Stimulated activated naive CD8-positive, alpha-beta T cell treated with anti-CD3 and anti-CD28 coated beads, Interleukin-15, Interleukin-2, amounts not matched to agents 100 ng/mL and 50 ng/mL, for 24 hours (primary cell): ENCODE measurements around the gene INHBA.

Experiments
- H3K27ac Mint-ChIP-seq: one replicate; pipeline ENCODE4 v1.8.0; 2021; ENCODE audit warnings: mild to moderate bottlenecking, mixed read lengths
- H3K27me3 Mint-ChIP-seq: one replicate; pipeline ENCODE4 v1.8.0; 2021; ENCODE audit warnings: mixed read lengths
- H3K36me3 Mint-ChIP-seq: one replicate; pipeline ENCODE4 v1.8.0; 2021; ENCODE audit warnings: low read depth, mixed read lengths
- H3K4me1 Mint-ChIP-seq: one replicate; pipeline ENCODE4 v1.8.0; 2021; ENCODE audit warnings: low read depth, mixed read lengths
- H3K4me3 Mint-ChIP-seq: one replicate; pipeline ENCODE4 v1.8.0; 2021; ENCODE audit warnings: mild to moderate bottlenecking, mixed read lengths
- H3K9me3 Mint-ChIP-seq: one replicate; pipeline ENCODE4 v1.8.0; 2021; ENCODE audit warnings: mixed read lengths

The INHBA gene

DNA sequence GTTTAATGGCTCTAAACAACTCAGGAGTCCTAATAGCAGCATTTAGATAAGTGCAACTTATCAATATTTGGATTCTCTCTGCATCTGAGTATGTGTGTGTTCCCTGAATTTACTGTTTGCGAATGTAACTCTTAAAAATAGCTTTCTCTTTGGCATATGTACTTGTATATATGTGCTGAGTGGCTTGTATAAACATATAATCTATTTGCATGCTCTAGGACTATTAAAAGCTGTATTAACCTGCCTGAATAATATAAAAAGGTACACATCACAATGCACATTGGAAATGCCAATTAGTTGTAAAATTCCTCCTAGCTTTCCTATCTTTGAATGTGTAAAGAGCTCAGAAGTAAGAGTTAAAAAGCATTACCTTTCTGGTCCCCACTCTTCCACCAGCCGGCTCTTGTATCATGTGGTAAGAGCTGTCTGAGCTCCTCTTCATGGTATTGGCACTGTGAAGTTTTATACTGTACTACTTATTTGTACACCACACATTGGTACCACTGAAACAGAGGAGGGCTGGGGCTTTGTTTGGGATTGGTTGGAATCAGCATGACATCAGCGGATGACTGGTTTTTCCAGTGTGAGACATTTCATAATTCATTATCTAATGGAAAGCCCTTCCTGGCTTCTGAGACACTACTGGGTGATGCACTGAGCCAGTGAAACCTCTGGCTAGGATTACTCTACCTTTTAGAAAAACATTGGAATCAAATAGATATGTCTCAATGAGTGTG is at the start of gene INHBA:
Gene INHBA, minus strand, starts transcription at position 456 of the 737 bp plus-strand sequence. CDS start 2,716 bp downstream, outside the sequence.
- no peaks in the 10 kb centered on the region for H3K9me3 Mint-ChIP-seq
- peaks cover 69% of the 10 kb centered on the region for H3K27me3 Mint-ChIP-seq
- H3K4me3 Mint-ChIP-seq = no peak within 1 kb of the TSS
- H3K36me3 Mint-ChIP-seq = no peaks in the 10 kb centered on the region
- H3K27ac Mint-ChIP-seq = no peak within 1 kb of the TSS
- H3K4me1 Mint-ChIP-seq = peaks cover 13% of the 10 kb centered on the region

DNA sequence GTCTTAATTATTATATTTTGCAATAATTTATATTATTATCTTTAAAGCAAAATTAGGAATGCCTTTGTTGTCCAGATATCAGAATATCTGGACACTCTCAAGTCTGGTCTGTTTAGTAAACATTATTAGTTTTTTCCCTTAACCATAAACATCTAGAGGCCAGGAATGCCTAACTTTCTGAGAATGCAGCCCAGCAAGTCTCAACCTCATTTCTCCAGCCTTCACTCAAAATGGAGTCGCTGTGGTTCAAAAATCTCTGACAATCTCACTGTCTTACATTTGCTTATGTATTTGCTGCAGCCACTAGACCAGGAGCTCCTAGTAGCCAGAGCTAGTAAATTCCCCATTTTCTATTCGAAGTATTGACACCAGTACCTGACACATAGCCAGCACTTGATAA is 49.7 kb upstream of the INHBA start:
- H3K9me3 Mint-ChIP-seq = peaks cover 15% of the 10 kb centered on the region
- H3K27ac Mint-ChIP-seq = no peak overlapping the region
- no peak overlapping the region for H3K4me3 Mint-ChIP-seq
- no peaks in the 10 kb centered on the region for H3K4me1 Mint-ChIP-seq
- peaks cover 3% of the 10 kb centered on the region for H3K27me3 Mint-ChIP-seq
- H3K36me3 Mint-ChIP-seq = peaks cover 6% of the 10 kb centered on the region

DNA sequence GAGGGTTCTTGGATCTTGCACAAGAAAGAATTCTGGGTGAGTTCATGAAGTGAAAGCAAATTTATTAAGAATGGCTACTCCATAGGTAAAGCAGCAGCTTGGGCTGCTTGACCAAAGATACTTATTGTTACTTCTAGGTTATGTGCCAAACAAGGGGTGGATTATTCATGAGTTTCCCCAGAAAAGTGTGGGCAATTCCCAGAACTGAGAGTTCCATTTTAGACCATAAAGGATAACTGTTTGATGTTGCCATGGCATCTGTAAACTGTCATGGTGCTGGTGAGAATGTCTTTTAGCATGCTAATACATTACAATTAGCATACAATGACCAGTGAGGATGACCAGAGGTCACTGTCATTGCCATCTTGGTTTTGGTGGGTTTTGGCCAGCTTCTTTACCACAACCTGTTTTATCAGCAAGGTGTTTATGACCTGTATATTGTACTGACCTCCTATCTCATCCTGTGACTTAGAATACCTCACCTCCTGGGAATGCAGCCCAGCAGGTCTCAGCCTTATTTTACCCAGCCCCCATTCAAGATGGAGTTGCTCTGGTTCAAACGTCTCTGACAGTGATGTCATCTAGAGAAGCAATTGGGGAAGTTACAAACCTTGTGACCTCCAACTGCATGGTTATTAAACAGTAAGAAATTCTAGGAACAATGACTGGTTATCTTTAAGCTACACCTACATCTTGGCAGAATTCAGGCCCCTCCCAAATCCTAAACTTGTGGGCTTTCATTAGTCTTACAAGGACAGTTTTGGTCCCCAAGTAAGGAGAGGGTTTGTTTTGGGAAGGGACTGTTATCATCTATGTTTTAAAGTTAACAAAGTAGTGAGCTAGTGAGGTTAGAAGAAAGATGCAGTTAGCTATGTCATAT is 48.0 kb upstream of the INHBA start:
- Mint-ChIP-seq H3K27ac (no peak overlapping the region), H3K36me3 (peaks cover 6% of the 10 kb centered on the region), H3K4me3 (no peak overlapping the region), H3K9me3 (peaks cover 11% of the 10 kb centered on the region), H3K4me1 (no peaks in the 10 kb centered on the region), H3K27me3 (peaks cover 4% of the 10 kb centered on the region)

DNA sequence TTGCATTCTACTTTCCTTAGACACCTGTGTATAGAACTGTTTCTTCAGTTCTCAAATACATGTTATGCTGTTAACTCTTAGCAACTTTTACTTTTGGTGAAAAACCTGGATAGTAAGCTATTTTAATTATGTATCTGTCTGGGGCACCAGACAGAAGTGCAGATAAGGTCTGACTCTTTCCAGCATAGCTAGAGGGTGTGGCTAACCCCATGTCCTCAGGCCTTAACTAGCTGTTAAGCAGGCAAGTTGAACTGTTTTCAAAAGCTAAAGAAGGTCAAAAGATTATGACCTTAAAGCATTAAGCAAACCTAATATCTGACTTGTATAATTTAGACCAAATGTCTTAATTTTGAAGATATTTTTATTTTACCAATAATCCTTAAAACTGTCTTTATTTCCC is 45.1 kb upstream of the INHBA start:
- Mint-ChIP-seq H3K4me3 (no peak overlapping the region), H3K27ac (no peak overlapping the region), H3K9me3 (peaks cover 21% of the 10 kb centered on the region), H3K36me3 (no peaks in the 10 kb centered on the region), H3K27me3 (peaks cover 4% of the 10 kb centered on the region), H3K4me1 (no peaks in the 10 kb centered on the region)

DNA sequence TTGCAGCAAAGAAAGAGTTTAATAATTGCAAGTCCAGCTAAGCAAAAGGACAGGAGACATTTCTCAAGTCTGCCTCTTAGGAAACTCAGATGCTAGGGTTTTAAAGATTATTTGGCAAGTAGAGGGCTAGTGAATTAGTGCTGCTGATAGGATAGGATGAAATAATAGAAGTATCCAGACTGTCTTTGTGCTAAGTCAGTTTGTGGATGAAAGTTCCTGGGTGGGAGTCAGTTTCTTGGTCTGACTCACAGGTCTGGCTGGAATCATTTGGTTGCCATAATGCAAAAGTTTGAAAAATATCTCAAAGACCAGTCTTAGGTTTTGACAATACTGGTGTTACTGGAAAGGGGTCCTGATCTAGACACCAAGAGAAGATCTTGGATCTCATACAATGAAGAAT is 42.6 kb upstream of the INHBA start:
- Mint-ChIP-seq H3K4me1 (no peaks in the 10 kb centered on the region), H3K9me3 (peaks cover 37% of the 10 kb centered on the region), H3K4me3 (no peak overlapping the region), H3K27ac (no peak overlapping the region), H3K36me3 (no peaks in the 10 kb centered on the region), H3K27me3 (peaks cover 4% of the 10 kb centered on the region)

DNA sequence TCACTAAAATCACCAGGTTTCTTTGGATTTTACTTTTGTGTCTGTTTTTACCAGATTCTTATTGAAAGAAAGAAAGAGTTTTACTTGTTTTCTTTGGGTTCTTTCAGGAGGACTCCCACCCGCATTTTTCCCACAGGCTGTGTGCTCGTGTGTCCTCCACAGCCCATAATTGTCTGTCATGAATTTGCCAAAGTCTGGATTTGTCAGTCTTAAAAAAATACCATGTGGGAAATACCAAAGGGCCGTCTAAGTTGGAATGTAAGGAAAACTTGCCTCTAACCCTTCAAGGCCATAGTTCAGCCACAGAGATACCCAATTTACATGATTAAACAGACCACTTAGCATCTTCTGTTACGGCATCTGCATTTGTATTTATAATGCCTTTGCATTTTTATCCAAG is 41.3 kb upstream of the INHBA start:
- Mint-ChIP-seq H3K9me3 (peaks cover 40% of the 10 kb centered on the region), H3K36me3 (no peaks in the 10 kb centered on the region), H3K4me1 (peaks cover under 1% of the 10 kb centered on the region), H3K27me3 (peaks cover 4% of the 10 kb centered on the region), H3K4me3 (no peak overlapping the region), H3K27ac (no peak overlapping the region)

DNA sequence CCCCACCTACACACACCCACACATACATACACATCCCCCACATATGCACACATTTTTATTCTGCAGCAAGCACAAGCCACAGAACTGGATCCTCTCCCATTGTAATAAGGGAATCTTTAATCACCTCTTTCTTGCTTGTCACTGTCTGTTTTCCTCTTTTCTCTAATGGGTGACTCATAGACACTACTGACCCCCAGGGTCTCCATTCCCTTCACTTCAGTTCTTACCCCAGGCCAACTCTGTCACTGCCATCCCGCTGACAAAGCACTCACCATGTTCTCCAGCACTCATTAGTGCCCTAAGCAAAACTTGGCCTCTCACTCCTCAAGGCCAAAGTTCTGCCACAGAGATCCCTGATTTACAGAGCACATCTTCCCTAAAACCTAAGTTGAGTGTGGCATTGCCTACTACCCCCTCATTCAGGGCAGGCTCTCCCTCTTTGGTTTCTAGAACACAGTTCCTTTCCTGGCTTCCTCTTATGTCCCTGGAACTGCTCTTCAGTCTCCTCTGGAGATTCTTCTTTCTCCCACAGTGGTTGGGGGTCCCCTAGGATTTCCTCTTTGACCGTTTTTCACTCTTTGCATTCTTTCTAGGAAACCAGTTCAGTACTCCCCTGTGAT is 39.6 kb upstream of the INHBA start:
- H3K36me3 Mint-ChIP-seq = no peaks in the 10 kb centered on the region
- peaks cover 33% of the 10 kb centered on the region for H3K9me3 Mint-ChIP-seq
- H3K4me3 Mint-ChIP-seq = no peak overlapping the region
- H3K27ac Mint-ChIP-seq = no peak overlapping the region
- H3K4me1 Mint-ChIP-seq = peaks cover 7% of the 10 kb centered on the region
- peaks cover 3% of the 10 kb centered on the region for H3K27me3 Mint-ChIP-seq

DNA sequence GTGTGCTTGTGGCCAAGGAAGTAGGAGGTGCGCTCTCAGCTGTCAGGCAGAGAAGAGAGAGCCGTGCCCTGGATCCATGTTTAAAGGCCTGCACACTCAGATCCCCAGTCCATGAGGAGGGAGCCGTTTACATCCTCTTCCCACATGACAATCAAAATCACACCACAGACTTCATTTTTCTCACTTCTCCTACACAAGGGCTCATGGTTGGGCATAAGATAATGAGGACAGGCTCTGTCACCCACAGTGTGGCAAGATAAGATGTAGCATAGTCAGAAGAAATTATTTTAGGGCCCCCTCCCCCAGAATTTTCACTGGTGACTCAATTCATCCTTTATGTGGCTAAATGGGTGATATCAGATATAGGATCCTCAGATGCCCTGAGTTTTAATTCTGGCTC is 35.9 kb upstream of the INHBA start:
- peaks cover 19% of the 10 kb centered on the region for H3K27me3 Mint-ChIP-seq
- H3K4me1 Mint-ChIP-seq = peaks cover 7% of the 10 kb centered on the region
- no peak overlapping the region for H3K4me3 Mint-ChIP-seq
- H3K9me3 Mint-ChIP-seq = peaks cover 26% of the 10 kb centered on the region
- H3K36me3 Mint-ChIP-seq = no peaks in the 10 kb centered on the region
- no peak overlapping the region for H3K27ac Mint-ChIP-seq

DNA sequence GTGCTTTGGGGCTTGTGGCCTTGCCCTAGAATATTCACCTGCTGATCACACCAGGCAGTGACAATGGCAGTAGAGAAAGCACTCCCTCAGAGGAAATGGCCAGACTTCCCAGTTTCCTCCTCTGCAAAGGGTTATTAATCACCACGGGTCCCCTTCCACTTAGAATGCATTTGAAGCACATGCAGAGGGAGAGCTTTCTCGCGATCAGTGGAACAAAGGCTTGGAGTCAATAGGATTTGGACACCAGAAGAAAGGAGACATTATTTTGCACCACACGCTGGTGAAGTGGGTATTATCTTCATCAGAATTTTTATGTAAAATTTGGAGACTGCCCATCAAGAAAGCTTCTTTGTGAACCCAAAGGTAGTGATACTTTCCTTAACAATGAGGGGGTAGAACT is 35.4 kb upstream of the INHBA start:
- Mint-ChIP-seq H3K9me3 (peaks cover 21% of the 10 kb centered on the region), H3K4me3 (no peak overlapping the region), H3K27ac (no peak overlapping the region), H3K36me3 (no peaks in the 10 kb centered on the region), H3K27me3 (peaks cover 19% of the 10 kb centered on the region), H3K4me1 (peaks cover 7% of the 10 kb centered on the region)

DNA sequence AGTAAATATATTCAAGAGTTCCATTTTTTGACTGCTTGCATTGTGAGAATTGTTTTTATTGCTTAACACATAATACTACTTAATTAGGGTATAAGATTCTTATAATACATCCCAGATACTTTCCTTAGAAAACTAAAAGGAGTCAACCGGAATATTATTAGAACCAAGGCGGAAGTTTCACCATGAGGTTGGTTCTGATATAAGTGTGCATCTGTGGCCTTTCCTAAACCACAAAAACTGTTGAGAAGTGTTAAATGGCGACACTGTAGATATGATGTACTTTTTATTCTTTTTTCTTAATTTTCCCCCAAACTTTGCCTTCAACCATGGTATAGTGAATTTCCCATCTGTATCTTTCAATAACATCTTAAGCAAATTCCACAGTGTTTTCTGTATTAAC is 32.3 kb upstream of the INHBA start:
- H3K9me3 Mint-ChIP-seq = peaks cover 4% of the 10 kb centered on the region
- peaks cover 18% of the 10 kb centered on the region for H3K4me1 Mint-ChIP-seq
- no peaks in the 10 kb centered on the region for H3K36me3 Mint-ChIP-seq
- H3K27me3 Mint-ChIP-seq = peaks cover 23% of the 10 kb centered on the region
- no peak overlapping the region for H3K4me3 Mint-ChIP-seq
- no peak overlapping the region for H3K27ac Mint-ChIP-seq

DNA sequence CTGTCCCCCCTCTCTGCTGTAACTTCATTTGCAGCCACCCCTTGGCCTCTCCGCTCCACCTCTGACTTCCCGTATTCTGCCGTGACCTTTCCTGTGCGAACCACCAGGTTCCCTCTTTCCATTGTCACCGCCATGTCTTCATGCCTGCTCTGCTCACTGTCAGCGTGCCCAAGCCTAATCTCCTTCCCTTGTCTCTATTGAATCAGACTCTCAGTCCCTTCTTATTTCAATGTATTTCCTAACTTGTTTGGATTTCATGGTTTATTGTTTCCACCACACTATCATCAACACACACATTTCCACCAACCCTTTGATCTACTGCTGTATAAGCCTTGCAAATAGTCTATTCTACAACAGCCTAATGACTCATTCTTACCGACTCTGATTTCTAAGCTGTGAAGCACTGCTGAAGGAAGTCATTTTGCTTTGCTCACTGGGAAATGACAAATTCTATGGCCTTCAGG is 30.0 kb upstream of the INHBA start:
- H3K4me1 Mint-ChIP-seq = peaks cover 11% of the 10 kb centered on the region
- no peaks in the 10 kb centered on the region for H3K36me3 Mint-ChIP-seq
- no peak overlapping the region for H3K4me3 Mint-ChIP-seq
- H3K9me3 Mint-ChIP-seq = no peaks in the 10 kb centered on the region
- peaks cover 20% of the 10 kb centered on the region for H3K27me3 Mint-ChIP-seq
- no peak overlapping the region for H3K27ac Mint-ChIP-seq

DNA sequence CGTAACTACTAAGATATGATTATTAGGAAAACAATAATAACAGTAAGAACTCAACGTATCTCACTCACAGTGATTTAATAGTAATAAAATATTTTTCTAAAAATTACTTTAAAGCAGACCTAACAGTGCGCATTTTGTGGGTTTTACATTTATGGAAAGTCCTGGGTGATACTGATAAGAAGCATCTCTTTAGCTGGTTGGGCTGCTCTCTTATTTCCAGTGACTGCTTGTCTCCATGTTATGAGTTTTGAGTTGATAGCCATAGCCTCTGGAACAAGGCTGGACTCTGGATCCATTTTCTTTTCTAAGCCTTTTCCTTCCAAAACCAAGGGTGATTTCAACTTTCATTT is 29.5 kb upstream of the INHBA start:
- no peaks in the 10 kb centered on the region for H3K9me3 Mint-ChIP-seq
- no peak overlapping the region for H3K4me3 Mint-ChIP-seq
- H3K4me1 Mint-ChIP-seq = peaks cover 11% of the 10 kb centered on the region
- H3K27me3 Mint-ChIP-seq = peaks cover 19% of the 10 kb centered on the region
- no peaks in the 10 kb centered on the region for H3K36me3 Mint-ChIP-seq
- no peak overlapping the region for H3K27ac Mint-ChIP-seq

DNA sequence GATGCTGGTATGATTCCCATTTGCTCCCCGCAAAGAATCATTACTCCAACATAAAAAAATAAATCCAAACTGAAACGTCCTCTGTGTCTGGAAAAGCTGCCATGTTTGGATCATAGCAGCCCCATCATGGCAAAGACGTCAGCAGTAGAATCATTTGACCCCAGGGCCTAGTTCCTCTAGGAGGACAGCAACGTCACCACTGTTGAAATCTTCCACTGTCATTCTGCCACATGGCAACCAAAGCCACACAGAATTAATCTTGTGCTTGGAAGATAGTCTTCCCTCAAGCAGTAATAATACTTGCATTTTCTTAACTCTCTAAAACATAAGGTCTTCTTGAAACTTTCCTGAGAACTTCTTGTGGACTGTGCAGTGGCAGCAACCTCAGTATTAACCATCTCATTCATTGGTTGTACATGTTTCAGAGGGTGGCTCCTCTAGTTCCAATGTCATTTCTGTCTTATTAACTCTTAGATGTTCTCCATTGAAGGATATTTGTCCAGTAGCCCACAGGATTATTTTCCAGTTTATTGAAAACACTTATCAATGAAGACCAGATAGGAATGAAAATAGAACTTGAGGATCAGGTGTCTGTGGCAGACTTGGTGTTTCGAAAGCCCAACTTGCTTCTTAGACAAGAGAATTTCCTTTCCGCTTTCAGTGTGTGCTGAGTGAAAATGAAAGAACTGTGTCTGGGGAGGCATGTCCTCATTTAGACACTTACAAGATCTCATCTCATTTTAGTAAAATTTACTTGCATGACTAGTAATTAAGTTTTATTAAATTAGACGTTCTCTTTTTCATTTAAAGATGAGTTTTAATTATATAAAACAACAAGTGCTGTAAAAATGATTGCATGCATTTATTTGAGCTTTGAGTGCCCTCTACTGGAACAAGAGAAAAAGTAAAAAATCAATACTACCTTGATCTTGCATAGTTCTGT is 28.9 kb upstream of the INHBA start:
- Mint-ChIP-seq H3K4me1 (peaks cover 11% of the 10 kb centered on the region), H3K36me3 (no peaks in the 10 kb centered on the region), H3K27ac (no peak overlapping the region), H3K4me3 (no peak overlapping the region), H3K9me3 (no peaks in the 10 kb centered on the region), H3K27me3 (peaks cover 16% of the 10 kb centered on the region)

DNA sequence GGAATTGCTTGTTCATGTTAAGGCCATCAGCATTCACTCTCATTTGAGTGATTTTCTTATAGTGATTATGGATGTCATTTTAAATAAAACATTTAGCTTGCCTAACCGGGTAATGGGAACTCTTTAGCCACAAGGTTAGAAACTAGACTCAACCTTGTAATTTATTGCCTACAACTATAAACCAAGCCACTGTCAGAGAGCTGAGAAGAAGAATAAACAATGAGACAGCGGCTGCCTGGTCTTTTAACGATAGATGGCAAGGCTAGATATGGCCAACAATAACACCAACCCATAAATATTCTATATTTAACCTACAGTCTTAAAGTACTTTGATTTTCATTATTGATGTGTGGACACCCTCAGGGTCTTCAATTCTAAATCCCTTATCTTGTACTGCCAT is 27.8 kb upstream of the INHBA start:
- Mint-ChIP-seq H3K27me3 (peaks cover 8% of the 10 kb centered on the region), H3K27ac (no peak overlapping the region), H3K36me3 (no peaks in the 10 kb centered on the region), H3K4me1 (peaks cover 11% of the 10 kb centered on the region), H3K9me3 (no peaks in the 10 kb centered on the region), H3K4me3 (no peak overlapping the region)
